Left cardiac atrium (tissue), 4 donors: ENCODE measurements around the gene FLYWCH2. TPM values are rescaled to one million over a fixed set of nuclear protein-coding genes. Genes with fewer than 3 reads are reported as not detected.
A peak's percentile ranks its signal among the peaks of the same experiment; 100 is the strongest.

ENCODE experiments used
- ATAC-seq, 2 donors: fragments of 200-7000 bp; cut with Tn5 transposase; one replicate each; pipeline ENCODE4 v1.9.1; 2020; ENCODE audit warnings: mild to moderate bottlenecking in 2 of 2, moderate library complexity in 2 of 2
- DNase-seq: peaks from one replicate; pipeline ENCODE4 v3.0.0-alpha.2; 2020
- intact Hi-C, 2 donors: fragments of 100-400 bp; cut with DNase I; formaldehyde crosslinking; loops; one replicate each; pipeline versions ENCODE4 v1.14.1 to v1.15.1; 2022 to 2023
- total RNA-seq, 2 donors: library from RNA; stranded (reverse); fragmentation: NEBNext Ultra II Directional; extraction: Animal tissue kit (Norgen Biotek cat#: 25700); gene quantifications; one replicate each; pipeline ENCODE4 v1.2.1, GENCODE V29; 2021
- donor health status: DM: no; HTN: yes; CAD: no.
- donor health status: DM: no; HTN: yes; CAD: no; lungs with severe emphysema.
- donor health status: DM: yes; HTN: yes; CAD: no.
- donor health status: Dilated cardiomyopathy.

The FLYWCH2 gene
- total RNA-seq, 2 donors from 2014 or later, result 27.1 to 29.1 TPM

DNA sequence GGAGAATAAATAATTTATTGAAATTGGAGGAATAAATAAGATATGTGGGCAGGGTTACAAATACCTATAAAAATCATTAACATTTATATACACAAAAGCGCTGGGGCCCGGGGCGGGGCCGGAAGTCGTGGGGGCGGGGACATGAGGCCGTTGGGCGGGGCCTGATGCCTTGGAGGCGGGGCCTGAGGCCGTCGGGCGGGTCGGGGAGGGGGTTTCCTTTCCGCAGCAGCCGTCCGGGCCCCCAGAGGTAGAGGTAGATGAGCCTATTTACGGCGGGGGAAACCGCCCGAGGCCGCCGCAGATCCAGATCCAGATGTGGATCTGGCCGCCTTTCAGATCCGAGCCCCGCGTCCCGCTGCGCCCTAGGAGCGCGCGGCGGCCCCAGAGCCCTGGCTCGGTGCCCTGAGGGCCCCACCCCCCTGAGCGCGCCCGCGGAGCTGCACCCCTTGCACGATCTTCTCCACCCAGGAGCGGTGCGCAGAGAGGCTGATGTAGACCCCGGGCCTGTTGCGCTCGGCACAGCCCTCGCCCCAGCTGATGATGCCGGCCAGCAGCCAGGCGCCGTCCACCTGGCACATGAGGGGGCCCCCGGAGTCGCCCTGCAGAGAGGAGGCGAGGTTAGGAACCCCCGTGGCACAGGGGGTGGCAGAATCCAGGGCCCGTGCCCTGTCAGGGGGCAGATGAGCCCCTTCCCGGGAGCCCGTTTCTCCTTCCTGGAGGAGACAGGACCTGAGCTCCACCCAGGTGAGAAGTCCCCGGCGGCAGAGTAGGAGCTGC lies 30.1 kb upstream of the FLYWCH2 start:
- intact Hi-C loops, result no loop called here
- ATAC-seq (no peak), DNase-seq (no peak)

DNA sequence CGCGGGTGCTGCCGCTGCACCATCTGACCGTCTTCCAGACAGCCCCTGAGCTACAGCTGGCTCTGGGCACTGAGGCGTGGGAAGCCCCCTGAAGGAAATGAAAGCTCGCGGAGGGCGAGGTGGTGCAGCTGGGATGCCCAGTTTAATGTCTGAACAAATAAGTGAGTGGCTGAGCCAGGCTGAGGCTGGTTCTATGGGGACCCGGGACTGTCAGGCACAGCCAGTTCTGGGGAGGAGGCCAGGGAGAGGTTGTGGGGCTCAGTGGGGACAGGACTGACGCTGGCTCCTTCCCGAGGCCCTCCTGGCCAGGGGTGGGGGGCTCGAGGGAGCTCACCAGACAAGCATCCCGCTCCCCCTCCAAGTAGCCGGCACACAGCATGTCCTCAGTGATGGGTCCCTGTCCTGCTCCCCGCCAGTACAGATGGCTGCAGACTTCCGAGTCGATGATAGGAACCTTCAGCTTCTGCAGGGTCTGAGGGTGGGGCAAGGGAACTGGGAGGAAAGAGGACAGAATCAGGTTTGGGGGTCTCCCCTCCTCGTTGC lies 29.4 kb upstream of the FLYWCH2 start:
- no peak for DNase-seq
- intact Hi-C loops, result no loop called here
- no peak for ATAC-seq

DNA sequence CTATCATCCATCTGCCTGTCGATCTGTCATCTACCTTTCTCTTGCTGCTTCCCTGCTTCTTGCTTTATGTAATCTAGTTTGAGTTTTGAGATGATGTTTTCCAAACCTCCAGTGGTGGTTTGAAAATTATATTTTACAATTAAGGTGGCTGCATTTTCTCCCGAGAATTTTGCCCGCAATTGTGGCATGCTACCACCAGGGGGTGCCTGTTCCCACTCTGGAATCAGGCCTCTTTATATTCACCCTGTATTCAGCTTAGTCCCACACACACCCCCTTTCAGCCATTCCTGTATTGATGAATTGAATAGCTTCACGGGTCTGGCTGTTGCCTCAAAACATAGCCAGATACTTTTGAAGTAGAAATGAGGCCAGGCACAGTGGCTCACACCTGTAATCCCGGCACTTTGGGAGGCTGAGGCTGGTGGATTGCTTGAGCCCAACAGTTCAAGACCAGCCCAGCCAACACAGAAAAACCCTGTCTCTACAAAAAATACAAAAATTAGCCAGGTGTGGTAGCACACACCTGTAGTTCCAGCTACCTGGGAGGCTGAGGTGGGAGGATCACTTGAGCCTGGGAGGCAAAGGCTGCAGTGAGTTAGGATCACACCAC lies 28.2 kb upstream of the FLYWCH2 start:
- ATAC-seq (no peak), DNase-seq (no peak)
- intact Hi-C loops, result no loop called here

DNA sequence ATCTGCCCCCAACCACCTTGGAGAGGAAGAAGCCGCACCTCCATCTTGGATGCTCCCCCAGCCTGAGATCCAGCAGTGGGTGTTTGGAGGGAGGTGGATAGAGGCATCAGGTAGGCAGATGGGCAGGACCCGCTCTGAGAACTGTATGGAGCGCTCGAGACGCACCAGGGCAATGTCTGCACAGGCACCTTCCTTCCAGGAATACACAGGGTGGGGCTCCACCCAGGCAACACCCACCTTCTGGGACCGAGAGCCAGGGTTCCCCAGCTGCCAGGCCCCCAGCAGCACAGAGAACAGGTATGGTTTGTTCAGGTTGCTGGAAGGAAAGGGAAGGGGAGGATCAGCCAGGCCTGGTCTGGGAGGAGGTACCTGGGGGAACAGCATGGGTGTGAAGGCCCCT lies 27.5 kb upstream of the FLYWCH2 start:
- ATAC-seq, result no peak
- DNase-seq, result no peak
- intact Hi-C loops, result no loop called here

GRCh38 chr16:2856061-2856670 lies 26.8 kb upstream of the FLYWCH2 start:
- DNase-seq (no peak), ATAC-seq (no peak)
- intact Hi-C loops, result no loop called here

DNA sequence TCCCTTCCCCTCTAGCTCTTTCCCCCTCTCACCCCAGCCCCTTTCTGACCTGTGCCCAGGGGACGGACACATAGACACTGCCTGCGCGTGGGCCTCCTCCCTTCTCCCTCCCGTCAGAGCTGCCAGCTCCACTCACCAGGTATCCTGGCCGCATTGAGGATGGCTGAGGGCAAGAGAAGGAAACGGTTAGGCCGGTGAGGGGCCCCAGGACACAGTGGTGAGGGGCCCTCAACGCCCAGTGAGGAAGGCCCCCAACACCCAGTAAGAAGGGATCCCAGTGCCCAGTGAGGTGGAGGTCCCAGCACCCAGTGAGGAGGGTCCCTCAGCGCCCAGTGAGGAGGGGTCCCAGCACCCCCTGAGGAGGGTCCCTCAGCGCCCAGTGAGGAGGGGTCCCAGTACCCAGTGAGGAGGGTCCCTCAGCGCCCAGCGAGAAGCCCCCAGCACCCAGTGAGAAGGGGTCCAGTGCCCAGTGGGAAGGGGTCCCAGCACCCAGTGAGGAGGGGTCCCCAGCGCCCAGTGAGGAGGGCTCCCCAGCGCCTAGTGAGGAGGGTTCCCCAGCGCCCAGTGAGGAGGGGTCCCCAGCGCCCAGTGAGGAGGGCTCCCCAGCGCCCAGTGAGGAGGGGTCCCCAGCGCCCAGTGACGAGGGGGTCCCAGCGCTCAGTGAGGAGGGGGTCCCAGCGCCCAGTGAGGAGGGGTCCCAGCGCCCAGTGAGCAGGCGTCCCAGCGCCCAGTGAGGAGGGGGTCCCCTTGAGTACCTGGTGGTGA lies 26.1 kb upstream of the FLYWCH2 start:
- no peak for ATAC-seq
- intact Hi-C loops, result no loop called here
- no peak for DNase-seq

DNA sequence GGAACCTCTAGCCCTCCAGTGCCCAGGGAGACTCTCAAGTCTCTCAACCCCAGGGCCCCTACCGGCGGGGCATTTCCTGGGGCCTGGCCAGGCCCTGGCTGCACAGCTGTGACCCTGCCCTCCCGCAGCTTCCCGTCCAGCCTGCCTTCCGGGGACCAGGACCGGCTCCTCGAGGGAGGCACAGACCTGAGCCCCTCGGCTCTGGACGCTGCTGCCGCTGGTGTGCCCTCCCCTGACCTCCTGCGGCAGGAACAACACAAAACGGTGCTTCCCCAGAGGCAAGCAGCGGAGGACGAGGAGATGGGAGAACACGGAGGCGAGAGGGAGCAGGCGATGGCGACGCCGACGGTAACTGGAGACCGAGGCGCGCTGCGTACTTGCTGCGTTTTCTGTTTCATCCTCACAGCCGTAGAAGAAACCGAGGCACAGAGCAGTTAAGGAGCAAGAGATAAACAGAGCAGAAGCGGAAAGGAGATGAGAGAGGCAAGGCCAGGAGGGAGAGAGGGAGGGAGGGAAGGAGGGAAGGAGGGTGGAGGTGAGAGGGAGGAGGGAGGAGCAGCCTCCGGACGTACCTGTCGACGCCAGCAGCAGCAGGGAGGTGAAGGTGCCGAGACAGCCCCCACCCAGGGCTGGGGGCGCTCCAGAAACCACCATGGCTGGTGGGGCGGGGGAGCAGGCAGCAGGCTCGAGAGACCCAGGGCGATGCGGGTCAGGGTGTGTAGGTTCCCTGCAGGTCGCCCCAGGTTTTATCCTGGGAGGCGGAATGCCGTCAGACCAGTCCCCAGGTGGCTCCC lies 25.4 kb upstream of the FLYWCH2 start, which contains the start of gene PRSS22:
Gene PRSS22 (minus strand): TSS at position 720 of the 794 bp plus-strand sequence. CDS start 66 bp downstream, at position 654.
- no peak for DNase-seq
- ATAC-seq, result no peak
- intact Hi-C loops, result no loop called here

DNA sequence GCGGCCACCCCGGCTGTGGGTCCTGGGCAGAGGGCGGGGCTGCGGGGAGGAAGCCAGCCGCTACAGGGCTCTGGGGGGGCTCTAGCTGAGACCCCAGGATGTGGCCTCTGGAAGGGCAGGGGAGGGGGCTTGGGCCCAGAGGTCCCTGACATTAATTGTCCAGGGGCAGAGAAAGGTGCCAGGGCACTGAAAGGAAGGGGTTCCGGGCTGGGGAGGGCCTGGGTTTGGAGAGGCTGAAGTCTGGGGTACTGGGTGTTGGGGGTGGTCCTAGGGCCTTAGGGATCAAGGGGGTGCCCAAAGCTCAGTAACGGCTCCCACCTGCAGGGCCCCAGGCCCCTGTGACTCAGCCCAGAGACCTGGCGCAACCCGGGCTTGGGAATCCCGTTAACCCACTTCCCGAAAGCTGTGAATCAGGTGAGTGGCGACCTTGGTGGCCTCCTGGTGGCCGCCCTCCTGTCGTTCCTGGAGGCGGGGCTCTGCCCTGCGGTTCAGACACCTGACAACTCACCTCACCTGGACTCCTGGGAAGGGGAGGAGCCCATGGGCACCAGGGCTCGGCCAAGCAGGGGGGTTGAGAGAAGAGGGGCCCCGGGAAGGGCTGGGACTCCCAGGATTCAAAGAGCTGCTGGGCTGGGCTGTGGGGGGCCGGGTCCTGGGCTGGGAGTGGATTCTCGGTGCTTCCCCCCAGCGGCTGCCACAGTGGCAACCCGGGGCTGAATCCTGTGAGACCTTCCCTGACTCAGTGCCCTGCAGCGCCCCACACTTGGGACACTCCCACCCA lies 24.6 kb upstream of the FLYWCH2 start:
- intact Hi-C loops, result no loop called here
- no peak for DNase-seq
- no peak for ATAC-seq

DNA sequence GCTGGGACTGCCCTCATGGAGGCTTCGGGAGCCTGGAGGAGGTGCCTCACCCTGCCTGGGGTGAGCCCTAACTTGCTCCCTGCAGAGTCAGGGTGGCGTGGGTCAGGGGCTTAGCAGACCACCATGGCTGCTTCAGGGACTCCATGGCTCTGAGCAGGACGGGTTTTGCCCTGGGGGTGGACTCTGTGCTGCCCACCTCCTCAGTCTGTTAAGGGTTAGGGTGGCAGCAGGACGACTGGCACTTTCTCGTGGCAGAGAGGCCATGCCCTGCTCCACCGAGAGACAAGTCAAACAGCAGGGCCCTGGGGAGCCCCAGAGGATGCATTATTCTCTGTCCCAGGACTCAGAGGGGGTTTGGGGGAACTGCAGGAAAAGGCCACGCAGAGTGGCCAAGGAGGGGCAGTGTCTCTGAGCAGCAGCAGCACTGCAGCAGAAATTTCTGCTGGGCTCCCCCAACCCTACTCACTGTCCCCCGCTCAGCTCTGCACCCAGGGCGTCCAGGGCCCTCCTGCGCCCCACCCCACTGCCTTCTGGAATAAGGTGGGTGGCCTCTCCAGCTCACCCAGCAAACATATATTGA lies 23.2 kb upstream of the FLYWCH2 start:
- no peak for ATAC-seq
- DNase-seq, result no peak
- intact Hi-C loops, result no loop called here

DNA sequence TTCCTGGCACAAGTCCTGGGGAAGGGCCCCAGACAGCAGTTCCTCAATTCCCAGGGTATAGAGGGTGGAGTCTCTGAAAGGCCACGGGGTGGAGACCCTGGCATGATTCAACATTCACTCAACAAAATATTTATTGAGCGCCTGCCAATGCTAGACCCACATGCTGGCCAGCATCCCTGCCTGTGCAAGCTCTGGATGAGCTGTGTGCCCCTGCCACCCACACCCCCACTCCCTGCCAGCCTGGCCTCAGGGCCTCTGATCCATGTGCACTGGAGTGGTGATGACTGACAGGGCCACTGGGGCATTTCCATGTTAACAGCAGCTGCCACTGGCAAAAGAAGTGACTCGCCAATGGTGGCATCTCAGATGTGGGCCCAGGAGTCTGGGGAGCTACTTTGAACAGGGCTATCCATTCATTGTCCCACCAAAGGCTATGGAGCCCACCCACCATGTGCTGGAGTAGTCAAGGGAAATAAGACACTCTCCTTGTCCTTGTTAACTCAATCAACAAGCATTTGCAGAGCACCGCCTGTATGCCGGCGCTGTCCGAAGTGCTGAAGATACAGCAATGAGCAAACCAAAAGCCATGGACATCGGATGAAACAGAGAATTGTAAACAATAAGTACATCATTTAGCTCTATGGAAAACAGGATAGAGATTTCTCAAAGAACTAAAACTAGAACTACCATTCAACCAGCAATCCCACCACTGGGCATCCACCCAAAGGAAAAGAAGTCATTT lies 22.0 kb upstream of the FLYWCH2 start:
- DNase-seq, result no peak

GRCh38 chr16:2865651-2866050 lies 17.4 kb upstream of the FLYWCH2 start:
- intact Hi-C loops, result no loop called here
- no peak for ATAC-seq
- DNase-seq, result no peak

More for the DNA sequence above, 22.0 kb upstream of the FLYWCH2 start:
- intact Hi-C loops, result no loop called here
- ATAC-seq, result no peak

GRCh38 chr16:2866431-2866830 lies 16.6 kb upstream of the FLYWCH2 start:
- intact Hi-C loops, result no loop called here

GRCh38 chr16:2867661-2867986 lies 15.4 kb upstream of the FLYWCH2 start:
- DNase-seq, result no peak
- intact Hi-C loops, result no loop called here
- no peak for ATAC-seq

More at GRCh38 chr16:2866431-2866830, 16.6 kb upstream of the FLYWCH2 start:
- ATAC-seq, result no peak
- no peak for DNase-seq

- intact Hi-C loops, result no loop called here
- DNase-seq, result peak; percentile 95
Measured at GRCh38 chr16:2867987-2868789, 14.8 kb upstream of the FLYWCH2 start.

DNA sequence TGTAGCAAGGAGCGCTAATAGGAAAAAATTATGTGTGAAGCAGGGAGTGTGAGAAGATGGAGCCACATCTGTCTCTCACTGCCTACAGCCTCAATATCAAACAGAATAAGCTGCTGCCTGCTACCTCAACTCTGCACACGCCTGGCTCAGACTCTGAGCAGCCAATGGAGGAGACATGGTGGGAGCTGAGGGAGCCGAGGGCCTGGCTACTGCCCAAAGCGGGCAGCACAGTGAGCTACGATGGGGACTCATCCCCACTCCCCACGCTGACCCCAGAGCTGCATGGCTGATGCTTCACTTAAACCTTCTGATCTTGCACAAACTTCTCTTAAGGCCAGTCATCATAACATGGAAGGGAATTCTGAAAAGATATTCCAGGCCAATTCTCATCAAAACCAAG lies 11.1 kb upstream of the FLYWCH2 start:
- intact Hi-C loops, result loop anchor here (5.0 to 10.0 kb wide), 2 partner anchors 50 to 53 kb away; no protein-coding TSS in a partner anchor
- no peak for ATAC-seq
- no peak for DNase-seq

More at GRCh38 chr16:2867987-2868789, 14.8 kb upstream of the FLYWCH2 start:
- peak; percentile 98 to 99 for ATAC-seq
